Esophagus (tissue), 2 donors: ENCODE results near the gene GRK5. TPM values are rescaled to one million over a fixed set of nuclear protein-coding genes. Genes with fewer than 3 reads are reported as not detected.
A peak's percentile ranks its signal among the peaks of the same experiment; 100 is the strongest.

ENCODE experiments used
- H3K27ac ChIP-seq, 2 donors: one replicate each; pipeline ENCODE4 v1.5.1; 2013; ENCODE audit warnings: low read depth in 2 of 2, mild to moderate bottlenecking in 2 of 2, inconsistent platforms in 1 of 2, low read length in 1 of 2, moderate library complexity in 1 of 2
- H3K27me3 ChIP-seq, 2 donors: one replicate each; pipeline ENCODE4 v1.6.1; 2013; ENCODE audit warnings: low read length in 2 of 2, control low read depth in 1 of 2, mild to moderate bottlenecking in 1 of 2; ENCODE audit not compliant: insufficient read depth in 2 of 2, control insufficient read depth in 1 of 2
- H3K36me3 ChIP-seq, 2 donors: one replicate each; pipeline ENCODE4 v1.6.1; 2013; ENCODE audit warnings: low read length in 1 of 2; ENCODE audit not compliant: control insufficient read depth in 2 of 2, insufficient read depth in 2 of 2
- H3K4me1 ChIP-seq, 2 donors: one replicate each; pipeline ENCODE4 v1.6.1; 2013; ENCODE audit warnings: low read length in 1 of 2; ENCODE audit not compliant: control insufficient read depth in 2 of 2, insufficient read depth in 2 of 2
- H3K4me3 ChIP-seq, 2 donors: one replicate each; pipeline ENCODE4 v1.5.1; 2013; ENCODE audit warnings: low read length in 2 of 2, mild to moderate bottlenecking in 2 of 2, low read depth in 1 of 2, moderate library complexity in 1 of 2
- H3K9me3 ChIP-seq, 2 donors: one replicate each; pipeline ENCODE4 v1.6.1; 2013; ENCODE audit warnings: mild to moderate bottlenecking in 2 of 2, low read depth in 1 of 2, low read length in 1 of 2, moderate library complexity in 1 of 2; ENCODE audit not compliant: control insufficient read depth in 2 of 2, insufficient read depth in 1 of 2
- WGBS, 2 donors: extraction: QIAGEN DNeasy Blood & Tissue Kit; methylation state at CpG; one replicate each; pipeline ENCODE4 v1.1.7; 2013; 5-methylcytosine and 5-hydroxymethylcytosine counted together
- polyA plus RNA-seq, 2 donors: library from polyadenylated mRNA; stranded (reverse); fragments of 200-250 nt; gene quantifications; one replicate each; pipeline ENCODE4 v1.2.3, GENCODE V29; 2013
- donor health status: healthy with polysubstance abuse.
- donor health status: Bipolar disorder and iron deficiency.

The GRK5 gene
- polyA plus RNA-seq, 2 donors: 3.1 to 5.2 TPM

- H3K36me3 ChIP-seq: no peaks in the 10 kb centered on the region
- no peaks in the 10 kb centered on the region for H3K27me3 ChIP-seq
- no peak overlapping the region for H3K27ac ChIP-seq
- peaks cover 12 to 32% of the 10 kb centered on the region in 2 donors for H3K4me1 ChIP-seq
- H3K9me3 ChIP-seq: no peaks in the 10 kb centered on the region
- WGBS, 2 donors: 63 to 75% methylated on average over 6 of the region's 6 CpGs
- H3K4me3 ChIP-seq: no peak overlapping the region
These were observed 113.6 kb downstream of the GRK5 start for GRCh38 chr10:119320981-119321380.

- no peaks in the 10 kb centered on the region for H3K27me3 ChIP-seq
- 76 to 79% methylated on average over 16 of the region's 16 CpGs for WGBS, 2 donors
- peaks cover 2 to 24% of the 10 kb centered on the region in 2 donors for H3K4me1 ChIP-seq
- H3K36me3 ChIP-seq: peaks cover 0 to 2% of the 10 kb centered on the region in 2 donors
- H3K27ac ChIP-seq: no peak overlapping the region
- no peak overlapping the region for H3K4me3 ChIP-seq
- H3K9me3 ChIP-seq: no peaks in the 10 kb centered on the region
These were observed 116.0 kb downstream of the GRK5 start for GRCh38 chr10:119323085-119324016.

- Histone ChIP-seq H3K9me3 (no peaks in the 10 kb centered on the region), H3K4me3 (no peak overlapping the region), H3K27me3 (no peaks in the 10 kb centered on the region), H3K4me1 (peaks cover 0 to 21% of the 10 kb centered on the region in 2 donors), H3K27ac (peak overlapping the region; percentile 20 to 73), H3K36me3 (peaks cover 0 to 2% of the 10 kb centered on the region in 2 donors)
- 71 to 85% methylated on average over 3 of the region's 3 CpGs for WGBS, 2 donors
These were observed 117.8 kb downstream of the GRK5 start for GRCh38 chr10:119325131-119325530.

GRCh38 chr10:119326167-119326566 is 118.8 kb downstream of the GRK5 start:
- Histone ChIP-seq H3K27me3 (no peaks in the 10 kb centered on the region), H3K4me3 (no peak overlapping the region), H3K9me3 (no peaks in the 10 kb centered on the region), H3K4me1 (peaks cover 0 to 24% of the 10 kb centered on the region in 2 donors), H3K36me3 (peaks cover 0 to 2% of the 10 kb centered on the region in 2 donors), H3K27ac (no peak overlapping the region)
- WGBS, 2 donors: 91% methylated on average over 9 to 10 of the region's 10 CpGs

GRCh38 chr10:119327096-119327745 is 119.8 kb downstream of the GRK5 start:
- 88 to 91% methylated on average over 14 of the region's 14 CpGs for WGBS, 2 donors

GRCh38 chr10:119328223-119328622 is 120.9 kb downstream of the GRK5 start:
- peaks cover 0 to 24% of the 10 kb centered on the region in 2 donors for H3K4me1 ChIP-seq
- no peaks in the 10 kb centered on the region for H3K9me3 ChIP-seq
- H3K36me3 ChIP-seq: peaks cover 0 to 2% of the 10 kb centered on the region in 2 donors
- 90 to 92% methylated on average over 2 of the region's 2 CpGs for WGBS, 2 donors
- no peaks in the 10 kb centered on the region for H3K27me3 ChIP-seq
- H3K4me3 ChIP-seq: no peak overlapping the region
- no peak overlapping the region for H3K27ac ChIP-seq

More at GRCh38 chr10:119327096-119327745, 119.8 kb downstream of the GRK5 start:
- Histone ChIP-seq H3K4me3 (no peak overlapping the region), H3K4me1 (peaks cover 0 to 24% of the 10 kb centered on the region in 2 donors), H3K27ac (no peak overlapping the region), H3K36me3 (peaks cover 0 to 2% of the 10 kb centered on the region in 2 donors), H3K27me3 (no peaks in the 10 kb centered on the region), H3K9me3 (no peaks in the 10 kb centered on the region)

GRCh38 chr10:119330342-119330741 is 123.0 kb downstream of the GRK5 start:
- 63 to 72% methylated on average over 5 of the region's 5 CpGs for WGBS, 2 donors
- Histone ChIP-seq H3K27ac (peak overlapping the region; percentile 45 to 78), H3K4me3 (no peak overlapping the region), H3K36me3 (peaks cover 0 to 5% of the 10 kb centered on the region in 2 donors), H3K27me3 (no peaks in the 10 kb centered on the region), H3K4me1 (peaks cover 0 to 15% of the 10 kb centered on the region in 2 donors), H3K9me3 (no peaks in the 10 kb centered on the region)

- WGBS, 2 donors: 82 to 83% methylated on average over 15 of the region's 15 CpGs
- H3K36me3 ChIP-seq: peaks cover 0 to 5% of the 10 kb centered on the region in 2 donors
- H3K9me3 ChIP-seq: no peaks in the 10 kb centered on the region
- peak overlapping the region; percentile 28 to 78 for H3K27ac ChIP-seq
- H3K4me3 ChIP-seq: no peak overlapping the region
- no peaks in the 10 kb centered on the region for H3K27me3 ChIP-seq
- H3K4me1 ChIP-seq: peaks cover 0 to 8% of the 10 kb centered on the region in 2 donors
These were observed 123.7 kb downstream of the GRK5 start for GRCh38 chr10:119331061-119331460.

- Histone ChIP-seq H3K4me1 (peaks cover 0 to 5% of the 10 kb centered on the region in 2 donors), H3K36me3 (peaks cover 0 to 3% of the 10 kb centered on the region in 2 donors), H3K4me3 (no peak overlapping the region), H3K9me3 (peaks cover 0 to 3% of the 10 kb centered on the region in 2 donors), H3K27ac (no peak overlapping the region), H3K27me3 (no peaks in the 10 kb centered on the region)
- WGBS, 2 donors: 84 to 85% methylated on average over 8 of the region's 8 CpGs
These were observed 125.9 kb downstream of the GRK5 start for GRCh38 chr10:119333146-119333792.
